K562 (cell line): Measurements from ENCODE around the gene CIAO3. TPM values are rescaled to one million over a fixed set of nuclear protein-coding genes. Genes with fewer than 3 reads are reported as not detected.

Experiments used
- NKRF ChIP-seq: fragments of 450-650 bp; IDR thresholded peaks from 2 replicates; pipeline ENCODE4 v1.6.1; 2016; ENCODE audit warnings: borderline replicate concordance
- UBTF ChIP-seq, 2 experiments: IDR thresholded peaks; 2 replicates each; pipeline ENCODE4 v1.6.1; 2012; ENCODE audit warnings: improper control_type of control experiment in 2 of 2, low read depth in 2 of 2, low read length in 2 of 2, borderline replicate concordance in 1 of 2
- ZBTB34 ChIP-seq: fragments of 250-450 bp; sonication (Bioruptor Pico); IDR thresholded peaks from 2 replicates; pipeline ENCODE4 v1.8.0; 2021; ENCODE audit warnings: mild to moderate bottlenecking, moderate library complexity
- ZFX ChIP-seq: sonication (generic); formaldehyde crosslinking; IDR thresholded peaks from 2 replicates; pipeline ENCODE4 v1.8.0; 2022; ENCODE audit warnings: mild to moderate bottlenecking, missing genetic modification reagents, moderate library complexity
- polyA plus RNA-seq, 8 experiments: library from polyadenylated mRNA; depleted of rRNA in 4 of 8; stranded (reverse) in 5 of 8; unstranded in 3 of 8; fragments of >200 nt; fragmentation: Nextera tagmentation in 2 of 8; fragmentation: Illumina TruSeq in 1 of 8; extraction: Ambion mirVana in 2 of 8; extraction: Trizol in 1 of 8; gene quantifications; 2 replicates each; pipeline versions ENCODE4 v1.2.1 to v1.2.3, GENCODE V29; 2011 to 2014; ENCODE audit warnings: inconsistent platforms in 1 of 8, missing spikeins in 1 of 8
- total RNA-seq, 7 experiments: library from RNA; depleted of rRNA in 6 of 7; stranded (reverse); fragments of >200 nt in 6 of 7; fragmentation: Illumina TruSeq in 2 of 7; extraction: Trizol in 2 of 7; gene quantifications; 2 replicates each; pipeline versions ENCODE4 v1.2.1 to v1.2.3, GENCODE V29; 2011 to 2021; ENCODE audit warnings: low replicate concordance in 1 of 7

The CIAO3 gene
- total and polyA plus RNA-seq, 9 of the 15 experiments (the other 6 are each of a cell fraction or from before 2014, with no cell fraction given): 2.2 to 35.6 (median 18.7) TPM

GRCh38 chr16:680625-680945, 60.2 kb downstream of the CIAO3 start (continued):
- TF ChIP-seq UBTF (IDR thresholded peaks at IDR 0.05; ENCODE audit: borderline replicate concordance in 1 of 2, low read depth in 2 of 2, low read length in 2 of 2) (0 out of 4 replicates have a peak, but pooled peaks of 1 of the 2 experiments have one; percentile 27), ZBTB34 (no peak), NKRF (no peak), ZFX (CRISPR knock-in tag) (0 out of 2 replicates have a peak, but pooled peaks have one; percentile 6)
- TF ChIP-seq, all 486 proteins: peak for 11
